Central memory CD8-positive, alpha-beta T cell (primary cell): ENCODE data around the gene WFDC5.
A peak's percentile ranks its signal among the peaks of the same experiment; 100 is the strongest.

Experiments used
- ATAC-seq: fragments of 150-1000 bp; cut with Tn5 transposase; replicated peaks from 2 replicates; pipeline ENCODE4 v1.10.0; 2022; ENCODE audit warnings: mild to moderate bottlenecking, moderate FRiP score, moderate number of reproducible peaks; ENCODE audit not compliant: poor library complexity, severe bottlenecking; ENCODE audit errors: extremely low read depth
- DNase-seq, 2 donors: peaks; one replicate each; pipeline ENCODE4 v3.0.0; 2021; ENCODE audit warnings: low spot score in 2 of 2
- H3K27ac Mint-ChIP-seq: one replicate; pipeline ENCODE4 v1.8.0; 2022; ENCODE audit warnings: low read depth, mild to moderate bottlenecking, moderate library complexity, mixed read lengths
- H3K27me3 Mint-ChIP-seq: one replicate; pipeline ENCODE4 v1.8.0; 2022; ENCODE audit warnings: mixed read lengths
- H3K36me3 Mint-ChIP-seq: one replicate; pipeline ENCODE4 v1.8.0; 2022; ENCODE audit warnings: mild to moderate bottlenecking, moderate library complexity, mixed read lengths; ENCODE audit not compliant: insufficient read depth
- H3K4me1 Mint-ChIP-seq: one replicate; pipeline ENCODE4 v1.8.0; 2022; ENCODE audit warnings: mixed read lengths
- H3K4me3 Mint-ChIP-seq: one replicate; pipeline ENCODE4 v1.8.0; 2022; ENCODE audit warnings: mild to moderate bottlenecking, moderate library complexity, mixed read lengths
- H3K9me3 Mint-ChIP-seq: one replicate; pipeline ENCODE4 v1.8.0; 2022; ENCODE audit warnings: mixed read lengths

The WFDC5 gene

DNA sequence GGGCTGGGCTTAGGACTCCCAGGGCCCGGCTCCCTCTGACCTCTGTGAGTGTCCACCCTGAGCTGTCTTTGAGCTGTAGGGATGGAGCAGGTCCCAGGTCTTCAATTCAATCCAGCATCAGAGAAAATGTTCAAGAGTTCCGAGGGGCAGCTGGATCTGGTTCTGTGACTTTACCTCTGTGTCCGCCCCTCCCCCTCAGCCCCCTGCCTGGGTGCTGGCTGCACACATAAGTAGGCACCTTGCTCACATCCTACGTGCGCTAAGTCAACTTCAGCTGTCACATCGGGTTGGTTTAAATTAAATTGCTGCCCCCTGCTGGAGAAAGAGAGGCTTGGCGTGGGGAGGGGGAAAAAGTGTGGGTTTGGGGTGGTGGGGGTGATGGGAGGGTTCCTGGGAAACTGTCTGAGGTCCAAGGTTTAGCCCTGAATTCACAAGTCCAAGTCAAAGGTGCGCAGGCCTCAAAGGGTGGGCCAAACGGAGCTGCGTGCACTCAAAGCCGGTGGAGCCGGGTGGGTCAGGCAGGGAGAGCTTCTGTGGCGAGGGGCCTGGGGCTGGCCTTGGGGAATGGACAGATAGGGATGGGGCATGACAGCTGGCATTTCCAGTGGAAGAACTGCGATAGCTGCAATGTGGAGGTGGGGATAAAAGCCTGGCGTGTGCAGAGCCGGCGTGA is 3.0 kb downstream of the WFDC5 start:
- no peak for DNase-seq
- Mint-ChIP-seq H3K27ac (no peak overlapping the region), H3K9me3 (no peaks in the 10 kb centered on the region), H3K4me3 (no peak overlapping the region), H3K36me3 (peaks cover 2% of the 10 kb centered on the region), H3K4me1 (peaks cover 13% of the 10 kb centered on the region), H3K27me3 (peaks cover 13% of the 10 kb centered on the region)
- no peak for ATAC-seq

DNA sequence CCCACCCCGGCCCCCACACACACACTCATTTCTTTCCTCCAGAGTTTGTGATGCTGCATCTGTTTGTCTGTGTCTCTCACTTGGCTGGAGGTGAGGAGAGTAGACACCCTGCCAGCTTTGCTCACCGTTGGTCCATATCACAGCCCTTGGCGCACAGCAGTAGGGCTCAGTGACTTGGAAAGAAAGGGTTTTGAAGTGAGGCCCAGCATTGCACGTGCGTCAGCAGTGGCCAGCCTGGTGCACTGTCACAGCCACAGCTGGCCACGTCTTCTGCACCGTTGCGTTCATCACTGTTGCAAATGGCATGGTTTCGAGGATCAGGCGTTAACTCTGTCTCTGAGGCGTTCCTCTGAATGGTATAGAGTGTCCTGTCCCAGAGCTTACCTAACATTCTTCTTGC is 3.7 kb downstream of the WFDC5 start:
- H3K36me3 Mint-ChIP-seq = peaks cover 2% of the 10 kb centered on the region
- H3K9me3 Mint-ChIP-seq = no peaks in the 10 kb centered on the region
- H3K4me3 Mint-ChIP-seq = no peak overlapping the region
- H3K27ac Mint-ChIP-seq = no peak overlapping the region
- H3K27me3 Mint-ChIP-seq = peaks cover 13% of the 10 kb centered on the region
- ATAC-seq = no peak
- no peak for DNase-seq
- H3K4me1 Mint-ChIP-seq = peaks cover 13% of the 10 kb centered on the region

DNA sequence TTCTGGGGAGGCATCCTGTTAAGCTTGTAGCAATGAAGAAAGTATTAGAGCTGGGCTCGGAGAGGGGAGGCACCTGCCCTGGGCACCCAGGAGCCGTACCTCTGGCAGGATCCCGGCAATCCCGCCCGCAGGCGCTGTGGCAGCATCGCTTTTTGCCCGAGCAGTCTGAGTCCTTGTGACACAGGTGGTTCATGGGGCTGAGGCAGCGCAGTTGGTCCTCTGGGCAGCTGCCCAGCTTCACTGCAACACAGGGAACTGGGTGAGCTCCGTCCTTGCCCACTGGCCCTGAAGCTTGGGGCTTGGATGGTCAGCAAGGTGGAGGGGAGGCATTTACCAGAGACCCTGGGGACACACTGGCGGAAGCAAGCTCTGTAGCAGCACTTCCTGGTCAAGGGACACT is 4.7 kb downstream of the WFDC5 start:
- H3K27ac Mint-ChIP-seq = no peak overlapping the region
- no peaks in the 10 kb centered on the region for H3K9me3 Mint-ChIP-seq
- H3K27me3 Mint-ChIP-seq = peaks cover 13% of the 10 kb centered on the region
- no peak overlapping the region for H3K4me3 Mint-ChIP-seq
- ATAC-seq (no peak), DNase-seq (no peak)
- peaks cover 1% of the 10 kb centered on the region for H3K36me3 Mint-ChIP-seq
- H3K4me1 Mint-ChIP-seq = peaks cover 12% of the 10 kb centered on the region

DNA sequence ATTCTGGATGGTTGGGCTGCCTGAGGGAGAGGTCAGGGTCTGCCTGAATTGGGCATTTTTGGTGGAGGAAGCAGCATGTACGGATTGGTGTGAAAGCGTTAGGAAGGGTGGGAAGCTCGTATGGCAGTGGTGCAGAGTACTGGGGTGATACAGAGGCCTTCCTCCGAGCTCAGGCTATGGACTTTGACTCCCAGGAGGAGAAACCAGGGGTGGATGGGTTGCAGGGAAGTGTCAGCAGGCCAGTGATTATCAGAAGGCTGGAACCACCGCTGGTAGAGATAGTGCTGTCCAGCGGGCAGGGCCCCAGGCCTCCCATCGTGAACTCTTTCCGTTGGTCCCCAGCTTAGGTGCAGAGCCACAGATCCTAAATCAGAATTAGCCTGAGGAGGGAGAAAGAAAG is 5.3 kb downstream of the WFDC5 start:
- peaks cover 14% of the 10 kb centered on the region for H3K27me3 Mint-ChIP-seq
- H3K9me3 Mint-ChIP-seq = no peaks in the 10 kb centered on the region
- peaks cover 5% of the 10 kb centered on the region for H3K4me1 Mint-ChIP-seq
- DNase-seq (no peak), ATAC-seq (no peak)
- H3K36me3 Mint-ChIP-seq = no peaks in the 10 kb centered on the region
- no peak overlapping the region for H3K27ac Mint-ChIP-seq
- no peak overlapping the region for H3K4me3 Mint-ChIP-seq

DNA sequence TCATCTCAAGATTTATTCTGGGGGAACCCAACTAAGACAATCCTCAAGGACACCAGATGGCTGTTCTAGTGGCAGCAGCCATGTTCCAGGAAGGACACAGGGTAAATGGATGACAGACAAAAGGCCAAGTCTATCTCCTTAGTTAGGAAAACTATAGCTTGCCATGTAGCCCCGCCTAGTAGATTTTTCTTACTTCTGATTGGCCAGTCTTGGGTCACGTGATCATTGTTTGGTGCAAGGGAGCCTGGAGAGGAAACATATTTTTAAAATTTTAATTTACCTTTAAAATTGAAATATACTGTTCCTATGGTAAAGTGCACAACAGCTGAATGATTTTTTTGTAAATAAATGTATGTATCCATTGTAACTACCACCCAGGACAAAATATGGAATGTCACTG is 9.7 kb downstream of the WFDC5 start:
- no peak overlapping the region for H3K4me3 Mint-ChIP-seq
- no peak for DNase-seq
- H3K27ac Mint-ChIP-seq = no peak overlapping the region
- H3K4me1 Mint-ChIP-seq = peaks cover 5% of the 10 kb centered on the region
- peaks cover 45% of the 10 kb centered on the region for H3K27me3 Mint-ChIP-seq
- H3K9me3 Mint-ChIP-seq = no peaks in the 10 kb centered on the region
- no peaks in the 10 kb centered on the region for H3K36me3 Mint-ChIP-seq
- ATAC-seq = no peak

DNA sequence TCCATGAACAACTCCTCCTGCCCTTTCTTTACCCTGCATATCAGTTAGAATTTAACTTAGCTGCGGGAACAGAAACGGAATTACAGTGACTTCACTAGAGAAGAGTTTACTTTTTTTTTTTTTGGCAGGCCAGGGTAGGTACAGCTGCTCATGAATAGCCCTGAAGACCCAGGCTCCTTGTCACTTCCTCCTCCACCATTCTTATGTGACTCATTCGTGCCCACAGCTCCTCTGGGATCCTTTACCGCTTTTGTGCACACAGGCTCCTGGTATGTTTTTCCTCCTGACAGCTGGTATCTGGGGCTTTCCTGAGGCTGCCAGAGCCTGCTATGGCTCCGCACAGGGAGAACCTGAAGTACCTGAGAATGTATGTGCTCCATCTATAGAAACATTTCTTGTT is 10.2 kb downstream of the WFDC5 start:
- H3K4me1 Mint-ChIP-seq = peaks cover 5% of the 10 kb centered on the region
- no peak overlapping the region for H3K27ac Mint-ChIP-seq
- no peak overlapping the region for H3K4me3 Mint-ChIP-seq
- H3K36me3 Mint-ChIP-seq = no peaks in the 10 kb centered on the region
- ATAC-seq (no peak), DNase-seq (no peak)
- no peaks in the 10 kb centered on the region for H3K9me3 Mint-ChIP-seq
- peaks cover 50% of the 10 kb centered on the region for H3K27me3 Mint-ChIP-seq

DNA sequence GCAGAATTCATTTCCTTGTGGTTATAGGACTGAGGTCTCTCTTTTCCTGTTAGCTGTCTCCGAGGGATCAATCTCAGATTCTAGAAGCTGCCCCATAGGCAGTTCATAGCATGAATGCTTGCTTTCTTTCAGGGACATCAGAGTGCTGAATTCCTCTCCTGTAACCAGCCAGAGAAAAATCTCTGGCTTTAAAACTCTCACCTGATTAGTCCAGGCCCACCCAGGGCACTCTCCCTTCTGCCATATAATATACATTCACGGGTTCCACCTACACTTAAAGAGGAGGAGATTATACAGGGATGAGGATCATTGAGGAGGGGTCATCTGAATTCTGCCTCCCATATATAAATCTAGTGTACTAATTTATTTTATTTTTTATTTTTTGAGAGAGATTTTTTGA is 11.9 kb downstream of the WFDC5 start:
- H3K4me3 Mint-ChIP-seq = no peak overlapping the region
- H3K36me3 Mint-ChIP-seq = peaks cover 2% of the 10 kb centered on the region
- peaks cover 5% of the 10 kb centered on the region for H3K4me1 Mint-ChIP-seq
- no peak for DNase-seq
- no peaks in the 10 kb centered on the region for H3K9me3 Mint-ChIP-seq
- H3K27ac Mint-ChIP-seq = no peak overlapping the region
- peaks cover 62% of the 10 kb centered on the region for H3K27me3 Mint-ChIP-seq
- ATAC-seq = no peak

DNA sequence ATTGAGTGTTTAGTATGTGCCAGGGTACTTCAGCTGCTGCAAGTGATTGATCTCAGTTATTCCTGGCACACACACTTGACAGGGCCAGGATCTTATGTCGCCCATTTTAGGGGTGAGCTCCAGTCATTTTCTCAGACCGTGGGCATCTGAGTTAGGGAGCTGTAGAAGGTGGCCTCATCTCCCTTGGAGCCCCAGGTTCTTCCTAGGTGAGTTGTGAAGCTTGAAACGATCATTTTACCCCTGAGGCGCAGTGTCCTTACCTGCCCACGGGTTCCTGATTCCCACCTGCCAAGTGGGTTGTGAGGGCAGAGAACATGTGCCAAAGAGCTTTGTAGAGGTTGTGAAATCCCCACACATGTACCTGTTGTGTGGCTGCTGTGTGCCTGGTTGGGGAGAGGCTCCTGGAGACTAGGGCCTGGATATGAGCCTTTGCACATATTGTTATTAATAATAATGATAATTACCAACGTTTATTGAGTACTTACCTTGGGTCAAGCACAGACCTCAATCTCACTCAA is 13.6 kb downstream of the WFDC5 start:
- Mint-ChIP-seq H3K27ac (no peak overlapping the region), H3K27me3 (peaks cover 78% of the 10 kb centered on the region)

DNA sequence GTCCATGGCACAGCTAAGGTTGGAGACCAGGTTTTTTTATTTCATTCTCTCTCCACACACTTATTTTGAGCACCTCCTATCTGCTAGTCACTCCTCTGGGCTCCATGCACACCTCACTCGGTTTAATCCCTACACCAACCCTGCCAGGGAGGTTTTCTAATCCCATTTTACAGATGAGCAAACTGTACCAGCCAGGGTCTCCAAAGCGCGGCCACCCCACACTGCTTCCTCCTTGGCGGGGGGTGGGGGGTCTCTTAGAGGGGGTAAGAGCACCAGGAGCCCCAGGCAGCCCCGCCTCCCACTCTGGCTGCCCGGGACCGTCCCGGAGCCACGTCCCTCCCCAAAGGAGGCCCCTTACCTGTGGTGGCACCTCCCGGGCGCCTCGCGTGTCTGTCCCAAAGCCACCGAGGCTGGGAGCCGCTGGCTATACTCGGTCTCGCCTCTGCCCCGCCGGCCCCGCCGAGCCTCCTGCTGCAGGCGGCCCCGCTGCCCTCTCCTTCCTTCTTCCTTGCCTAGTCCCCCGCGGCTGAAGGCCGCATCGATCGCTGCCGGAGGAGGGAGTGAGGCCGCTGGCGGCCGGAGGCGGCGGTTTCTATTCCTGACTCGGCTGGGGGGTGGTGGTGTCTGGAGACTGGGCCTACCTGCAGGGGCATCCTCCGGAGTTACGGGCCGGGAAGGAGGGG is 14.3 kb downstream of the WFDC5 start, which contains the start of gene KCNS1:
KCNS1 (minus strand) TSS at position 565 of the 683 bp plus-strand sequence. CDS start 1,891 bp downstream, outside the sequence.
- DNase-seq = no peak
- no peak within 1 kb of the TSS for H3K27ac Mint-ChIP-seq
- H3K36me3 Mint-ChIP-seq = peaks cover 5% of the 10 kb centered on the region
- peaks cover 79% of the 10 kb centered on the region for H3K27me3 Mint-ChIP-seq
- no peaks in the 10 kb centered on the region for H3K9me3 Mint-ChIP-seq
- no peak for ATAC-seq
- peaks cover 5% of the 10 kb centered on the region for H3K4me1 Mint-ChIP-seq
- no peak within 1 kb of the TSS for H3K4me3 Mint-ChIP-seq

More for the DNA sequence above, 13.6 kb downstream of the WFDC5 start:
- peaks cover 5% of the 10 kb centered on the region for H3K36me3 Mint-ChIP-seq
- DNase-seq = no peak
- peaks cover 5% of the 10 kb centered on the region for H3K4me1 Mint-ChIP-seq
- ATAC-seq = no peak
- H3K9me3 Mint-ChIP-seq = no peaks in the 10 kb centered on the region
- H3K4me3 Mint-ChIP-seq = no peak overlapping the region

DNA sequence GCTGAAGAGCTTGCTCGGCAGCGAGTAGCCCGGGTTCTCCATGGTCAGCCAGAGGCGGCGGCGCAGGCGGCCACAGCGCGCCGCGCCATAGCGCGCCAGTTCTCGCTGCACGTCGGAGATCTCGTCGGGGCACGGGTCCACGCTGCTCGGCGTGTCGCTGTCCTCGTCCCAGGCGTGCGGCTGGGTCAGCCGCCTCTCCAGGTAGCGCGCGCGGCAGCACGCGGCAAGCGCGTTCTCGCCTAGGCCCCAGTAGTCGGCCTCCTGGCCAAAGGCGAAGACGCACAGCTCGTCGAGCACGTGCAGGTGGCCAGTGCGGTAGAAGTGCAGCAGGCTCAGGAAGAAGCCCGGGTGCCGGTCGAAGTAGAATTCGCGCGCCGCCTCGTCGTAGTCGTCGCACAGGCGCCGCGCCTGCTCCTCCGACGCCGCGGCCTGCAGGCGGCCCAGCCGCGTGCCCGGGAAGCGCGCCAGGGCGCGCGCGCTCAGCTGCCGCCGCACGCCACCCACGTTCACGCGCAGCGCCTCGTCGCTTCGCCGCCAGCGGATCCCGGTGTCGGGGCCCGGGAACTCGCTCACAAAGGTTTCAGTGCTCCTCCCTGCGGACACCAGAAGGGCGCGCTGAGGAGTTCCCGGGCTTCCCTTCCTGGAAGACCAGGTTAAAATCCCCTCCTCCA is 16.7 kb downstream of the WFDC5 start:
- H3K27me3 Mint-ChIP-seq = peaks cover 59% of the 10 kb centered on the region

DNA sequence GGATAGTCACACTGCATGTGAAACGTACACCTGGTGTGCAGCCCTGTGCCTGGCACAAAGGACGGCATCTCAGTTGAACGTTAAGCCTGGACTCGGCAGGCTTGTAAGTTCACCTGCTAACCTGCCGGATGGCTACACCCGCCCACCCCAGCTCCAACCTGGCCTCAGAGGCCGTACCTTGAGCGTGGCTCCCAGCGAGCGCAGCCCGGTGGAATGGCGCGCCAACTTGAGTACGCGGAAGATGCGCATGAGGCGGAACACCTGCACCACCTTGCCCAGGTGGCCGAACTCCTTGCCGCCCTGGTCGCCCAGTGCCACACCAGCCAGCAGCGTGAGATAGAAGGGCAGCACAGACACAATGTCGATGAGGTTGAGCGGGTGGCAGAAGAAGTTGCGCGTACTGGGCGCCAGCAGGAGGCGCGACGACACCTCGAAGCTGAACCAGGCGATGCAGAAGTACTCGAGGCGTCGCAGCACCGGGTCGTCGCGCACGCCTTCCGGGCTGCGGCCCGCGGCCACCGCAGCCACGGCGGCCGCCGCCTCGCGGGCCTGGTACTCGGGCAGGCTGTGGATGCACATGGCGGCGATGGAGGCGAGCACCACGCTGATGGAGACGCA is 17.4 kb downstream of the WFDC5 start:
- ATAC-seq (peak; percentile 30), DNase-seq (no peak)
- H3K27ac Mint-ChIP-seq = no peak overlapping the region
- peaks cover 7% of the 10 kb centered on the region for H3K36me3 Mint-ChIP-seq
- H3K27me3 Mint-ChIP-seq = peaks cover 52% of the 10 kb centered on the region
- H3K4me1 Mint-ChIP-seq = peaks cover 5% of the 10 kb centered on the region
- H3K4me3 Mint-ChIP-seq = peak overlapping the region; percentile 45
- H3K9me3 Mint-ChIP-seq = no peaks in the 10 kb centered on the region

More for the DNA sequence above, 16.7 kb downstream of the WFDC5 start:
- Mint-ChIP-seq H3K36me3 (peaks cover 7% of the 10 kb centered on the region), H3K4me3 (peak overlapping the region; percentile 48), H3K27ac (no peak overlapping the region), H3K9me3 (no peaks in the 10 kb centered on the region), H3K4me1 (peaks cover 5% of the 10 kb centered on the region)
- peak; percentile 21 for ATAC-seq
- DNase-seq = no peak

DNA sequence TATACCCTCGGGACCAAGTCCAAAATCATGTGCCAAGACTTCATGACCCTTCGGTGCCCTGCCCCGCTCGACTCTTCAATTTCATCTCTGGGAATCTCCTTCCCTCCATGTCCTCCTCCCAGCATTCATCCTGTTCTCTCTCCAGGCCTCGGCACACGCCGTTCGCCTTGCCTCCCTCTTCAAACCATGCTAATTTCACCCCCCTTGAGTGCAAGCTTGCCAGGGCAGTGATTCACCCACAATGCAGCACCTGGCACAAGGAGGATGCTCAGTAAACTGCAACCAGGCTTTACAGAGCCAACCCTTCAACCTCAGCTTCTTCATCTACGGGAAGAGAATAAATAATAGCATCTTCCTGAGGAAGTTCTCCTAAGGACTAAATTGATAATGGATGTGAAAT is 18.2 kb downstream of the WFDC5 start:
- Mint-ChIP-seq H3K27me3 (peaks cover 46% of the 10 kb centered on the region), H3K9me3 (no peaks in the 10 kb centered on the region), H3K4me1 (peaks cover 5% of the 10 kb centered on the region), H3K36me3 (peaks cover 7% of the 10 kb centered on the region), H3K27ac (no peak overlapping the region), H3K4me3 (no peak overlapping the region)
- no peak for ATAC-seq
- no peak for DNase-seq
